Esophagus muscularis mucosa (tissue), 3 donors: Measurements from ENCODE around the gene GRIP1.

Experiments used
- POLR2AphosphoS5 ChIP-seq, 2 donors: sonication (generic); formaldehyde crosslinking; IDR thresholded peaks; one replicate each; pipeline ENCODE4 v1.6.1; 2017; ENCODE audit warnings: antibody characterized with exemption in 2 of 2
- TF ChIP-seq, protein P1 (sequence below), 3 experiments: fragments of 200-600 bp in 2 of 3; fragments of 450-650 bp in 1 of 3; sonication (generic) in 2 of 3; IDR thresholded peaks; one replicate each; pipeline ENCODE4 v1.5.1; 2017 to 2019; ENCODE audit warnings: antibody characterized with exemption in 3 of 3, mild to moderate bottlenecking in 2 of 3, moderate library complexity in 1 of 3

- TF ChIP-seq, protein P1, sequence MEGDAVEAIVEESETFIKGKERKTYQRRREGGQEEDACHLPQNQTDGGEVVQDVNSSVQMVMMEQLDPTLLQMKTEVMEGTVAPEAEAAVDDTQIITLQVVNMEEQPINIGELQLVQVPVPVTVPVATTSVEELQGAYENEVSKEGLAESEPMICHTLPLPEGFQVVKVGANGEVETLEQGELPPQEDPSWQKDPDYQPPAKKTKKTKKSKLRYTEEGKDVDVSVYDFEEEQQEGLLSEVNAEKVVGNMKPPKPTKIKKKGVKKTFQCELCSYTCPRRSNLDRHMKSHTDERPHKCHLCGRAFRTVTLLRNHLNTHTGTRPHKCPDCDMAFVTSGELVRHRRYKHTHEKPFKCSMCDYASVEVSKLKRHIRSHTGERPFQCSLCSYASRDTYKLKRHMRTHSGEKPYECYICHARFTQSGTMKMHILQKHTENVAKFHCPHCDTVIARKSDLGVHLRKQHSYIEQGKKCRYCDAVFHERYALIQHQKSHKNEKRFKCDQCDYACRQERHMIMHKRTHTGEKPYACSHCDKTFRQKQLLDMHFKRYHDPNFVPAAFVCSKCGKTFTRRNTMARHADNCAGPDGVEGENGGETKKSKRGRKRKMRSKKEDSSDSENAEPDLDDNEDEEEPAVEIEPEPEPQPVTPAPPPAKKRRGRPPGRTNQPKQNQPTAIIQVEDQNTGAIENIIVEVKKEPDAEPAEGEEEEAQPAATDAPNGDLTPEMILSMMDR (IDR thresholded peaks at IDR 0.05): no peak
- TF ChIP-seq POLR2AphosphoS5 (IDR thresholded peaks at IDR 0.05): no peak
These were observed 260.0 kb downstream of the GRIP1 start for GRCh38 chr12:66418908-66419307.
